ENCODE measurements around the gene ATRAID.
A peak's percentile ranks its signal among the peaks of the same experiment; 100 is the strongest.
"Not testable (repeated sequence)": the region's sequence is repeated elsewhere in the genome, so short reads cannot be mapped to it uniquely, and the experiment has no call there.

ATRAID gene

GRCh38 chr2:27194538-27195354, 17.1 kb upstream of the ATRAID start:
- no peak for DNase-seq (ENCODE audit: low read depth in 2 of 2)

- DNase-seq (ENCODE audit: low read depth in 2 of 2), result not testable (repeated sequence)
These were observed 16.0 kb upstream of the ATRAID start for GRCh38 chr2:27195799-27196198.

- DNase-seq (ENCODE audit: low read depth in 2 of 2), result not testable (repeated sequence)
These were observed 13.8 kb upstream of the ATRAID start for GRCh38 chr2:27198068-27198467.

- DNase-seq (ENCODE audit: low read depth in 2 of 2), result no peak
These were observed 13.2 kb upstream of the ATRAID start for GRCh38 chr2:27198627-27199026.

- no peak for DNase-seq (ENCODE audit: low read depth in 2 of 2)
These were observed 12.6 kb upstream of the ATRAID start for GRCh38 chr2:27199241-27199640.

GRCh38 chr2:27201675-27202074, 10.2 kb upstream of the ATRAID start:
- no peak for DNase-seq (ENCODE audit: low read depth in 2 of 2)

GRCh38 chr2:27202854-27203253, 9.0 kb upstream of the ATRAID start:
- DNase-seq (ENCODE audit: low read depth in 2 of 2), result no peak

- no peak for DNase-seq (ENCODE audit: low read depth in 2 of 2)
These were observed 8.1 kb upstream of the ATRAID start for GRCh38 chr2:27203741-27204140.

- no peak for DNase-seq (ENCODE audit: low read depth in 2 of 2)
These were observed 7.3 kb upstream of the ATRAID start for GRCh38 chr2:27204566-27204965.

- no peak for DNase-seq (ENCODE audit: low read depth in 2 of 2)
These were observed 6.6 kb upstream of the ATRAID start for GRCh38 chr2:27205206-27205605.

- DNase-seq (ENCODE audit: low read depth in 2 of 2), result no peak
These were observed 5.5 kb upstream of the ATRAID start for GRCh38 chr2:27206346-27206745.

- DNase-seq (ENCODE audit: low read depth in 2 of 2), result no peak
These were observed 3.3 kb upstream of the ATRAID start for GRCh38 chr2:27208486-27209050.

- DNase-seq (ENCODE audit: low read depth in 2 of 2), result no peak
These were observed 2.0 kb upstream of the ATRAID start for GRCh38 chr2:27209621-27210401.

GRCh38 chr2:27211241-27211942, 449 bp upstream of the ATRAID start:
- no peak for DNase-seq (ENCODE audit: low read depth in 2 of 2)

GRCh38 chr2:27212626-27213471, 1.0 kb downstream of the ATRAID start:
- no peak for DNase-seq (ENCODE audit: low read depth in 2 of 2)

- DNase-seq (ENCODE audit: low read depth in 2 of 2), result no peak
These were observed 3.1 kb downstream of the ATRAID start for GRCh38 chr2:27214941-27215340.

- no peak for DNase-seq (ENCODE audit: low read depth in 2 of 2)
These were observed 4.7 kb downstream of the ATRAID start for GRCh38 chr2:27216416-27217137.

GRCh38 chr2:27217173-27218121, 5.6 kb downstream of the ATRAID start, which contains the start of gene CAD:
Gene CAD (plus strand): TSS chr2:27217369. CDS start chr2:27217552, 183 bp downstream.
- DNase-seq (ENCODE audit: low read depth in 2 of 2), result peak; percentile 87

- DNase-seq (ENCODE audit: low read depth in 2 of 2), result no peak
These were observed 6.8 kb downstream of the ATRAID start for GRCh38 chr2:27218614-27219013.
